ENCODE measurements around the gene TRO. TPM values are rescaled to one million over a fixed set of nuclear protein-coding genes. Genes with fewer than 3 reads are reported as not detected.

The TRO gene
- total RNA-seq, 2 experiments from 2014 or later, result 4.0 to 5.2 TPM

DNA sequence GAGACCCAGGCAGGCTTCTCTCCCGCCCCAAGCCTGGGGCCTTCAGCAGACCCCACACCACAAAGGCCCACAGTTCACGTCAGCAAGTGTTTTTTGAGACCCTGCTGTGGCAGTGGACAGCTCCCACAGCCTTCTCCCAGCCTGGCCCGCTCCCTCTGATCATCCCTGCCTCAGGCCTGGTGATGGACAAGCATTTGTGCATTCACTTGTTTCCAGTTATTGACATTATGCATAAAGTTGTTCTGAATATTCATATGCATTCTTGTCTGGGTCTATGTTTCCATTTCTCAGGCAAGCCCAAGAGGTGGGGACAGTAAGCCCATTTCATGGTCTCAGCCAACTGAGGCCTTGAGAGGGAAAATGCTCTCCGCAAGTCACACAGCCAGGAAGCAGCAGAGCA is 14.7 kb downstream of the TRO start:
- Mint-ChIP-seq H3K27ac (no peak overlapping the region), H3K4me1 (ENCODE audit: low read depth) (no peaks in the 10 kb centered on the region), H3K9me3 (no peaks in the 10 kb centered on the region), H3K27me3 (no peaks in the 10 kb centered on the region), H3K4me3 (no peak overlapping the region), H3K36me3 (ENCODE audit: low read depth) (no peaks in the 10 kb centered on the region)
- TF ChIP-seq, protein P1, sequence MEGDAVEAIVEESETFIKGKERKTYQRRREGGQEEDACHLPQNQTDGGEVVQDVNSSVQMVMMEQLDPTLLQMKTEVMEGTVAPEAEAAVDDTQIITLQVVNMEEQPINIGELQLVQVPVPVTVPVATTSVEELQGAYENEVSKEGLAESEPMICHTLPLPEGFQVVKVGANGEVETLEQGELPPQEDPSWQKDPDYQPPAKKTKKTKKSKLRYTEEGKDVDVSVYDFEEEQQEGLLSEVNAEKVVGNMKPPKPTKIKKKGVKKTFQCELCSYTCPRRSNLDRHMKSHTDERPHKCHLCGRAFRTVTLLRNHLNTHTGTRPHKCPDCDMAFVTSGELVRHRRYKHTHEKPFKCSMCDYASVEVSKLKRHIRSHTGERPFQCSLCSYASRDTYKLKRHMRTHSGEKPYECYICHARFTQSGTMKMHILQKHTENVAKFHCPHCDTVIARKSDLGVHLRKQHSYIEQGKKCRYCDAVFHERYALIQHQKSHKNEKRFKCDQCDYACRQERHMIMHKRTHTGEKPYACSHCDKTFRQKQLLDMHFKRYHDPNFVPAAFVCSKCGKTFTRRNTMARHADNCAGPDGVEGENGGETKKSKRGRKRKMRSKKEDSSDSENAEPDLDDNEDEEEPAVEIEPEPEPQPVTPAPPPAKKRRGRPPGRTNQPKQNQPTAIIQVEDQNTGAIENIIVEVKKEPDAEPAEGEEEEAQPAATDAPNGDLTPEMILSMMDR (IDR thresholded peaks at IDR 0.05), result no peak
- CTCF ChIA-PET, result interaction anchor here (1.3 kb wide), 1 partner anchor 44 kb away, joined by 3 read pairs; no protein-coding TSS in a partner anchor
- POLR2A ChIA-PET, result no interaction called here
- ATAC-seq (no peak), DNase-seq (no peak)
- intact Hi-C loops (cut with micrococcal nuclease), result no loop called here

DNA sequence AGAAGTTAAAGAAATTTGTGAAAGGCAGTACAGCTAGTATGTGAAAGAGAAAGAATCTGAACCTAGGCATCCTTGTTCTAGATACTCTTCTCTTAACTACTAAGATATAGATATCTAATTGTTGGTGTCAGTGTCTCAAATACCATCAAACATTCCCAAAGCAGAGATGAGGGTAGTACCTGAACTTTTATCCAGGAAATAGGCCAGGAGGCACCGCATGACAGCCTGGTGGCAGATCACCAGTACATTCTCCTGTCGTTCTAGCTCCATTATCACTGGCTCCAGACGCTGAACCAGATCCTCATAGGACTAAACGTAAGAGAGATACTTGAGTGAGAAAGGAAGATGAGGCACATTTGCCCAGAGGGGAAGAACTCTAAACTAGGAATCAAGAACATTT is 16.8 kb downstream of the TRO start:
- DNase-seq (no peak), ATAC-seq (no peak)
- H3K4me3 Mint-ChIP-seq, result no peak overlapping the region
- POLR2A ChIA-PET, result no interaction called here
- CTCF ChIA-PET, result no interaction called here
- no peaks in the 10 kb centered on the region for H3K4me1 Mint-ChIP-seq (ENCODE audit: low read depth)
- no peaks in the 10 kb centered on the region for H3K9me3 Mint-ChIP-seq
- H3K27me3 Mint-ChIP-seq, result no peaks in the 10 kb centered on the region
- intact Hi-C loops (cut with micrococcal nuclease), result no loop called here
- TF ChIP-seq, protein P1 (IDR thresholded peaks at IDR 0.05), result no peak
- H3K27ac Mint-ChIP-seq, result no peak overlapping the region
- no peaks in the 10 kb centered on the region for H3K36me3 Mint-ChIP-seq (ENCODE audit: low read depth)

DNA sequence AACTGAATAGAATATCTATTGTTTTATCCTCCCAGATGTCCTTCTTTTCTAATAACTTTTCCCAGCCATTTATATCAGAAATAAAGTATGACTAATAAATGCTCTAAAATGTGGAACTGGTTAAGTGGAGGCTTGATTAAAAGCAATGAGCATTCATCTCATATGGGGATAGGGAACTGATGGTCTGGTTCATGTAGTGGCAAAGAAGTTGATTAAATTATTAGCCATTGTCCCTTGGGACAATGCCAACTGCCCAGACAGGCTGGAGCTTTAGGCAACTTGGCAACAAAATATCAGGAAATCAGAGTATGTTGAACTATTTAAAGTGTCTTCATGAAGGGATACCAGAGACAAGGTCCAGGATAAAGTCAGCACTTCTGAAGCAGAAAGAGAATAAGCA is 24.2 kb downstream of the TRO start:
- H3K27me3 Mint-ChIP-seq, result no peaks in the 10 kb centered on the region
- H3K9me3 Mint-ChIP-seq, result no peaks in the 10 kb centered on the region
- no peaks in the 10 kb centered on the region for H3K4me1 Mint-ChIP-seq (ENCODE audit: low read depth)
- TF ChIP-seq, protein P1 (IDR thresholded peaks at IDR 0.05), result no peak
- H3K4me3 Mint-ChIP-seq, result no peak overlapping the region
- no peak for ATAC-seq
- DNase-seq, result no peak
- no peak overlapping the region for H3K27ac Mint-ChIP-seq
- CTCF ChIA-PET, result no interaction called here
- no peaks in the 10 kb centered on the region for H3K36me3 Mint-ChIP-seq (ENCODE audit: low read depth)
- POLR2A ChIA-PET, result no interaction called here
- intact Hi-C loops (cut with micrococcal nuclease), result no loop called here

DNA sequence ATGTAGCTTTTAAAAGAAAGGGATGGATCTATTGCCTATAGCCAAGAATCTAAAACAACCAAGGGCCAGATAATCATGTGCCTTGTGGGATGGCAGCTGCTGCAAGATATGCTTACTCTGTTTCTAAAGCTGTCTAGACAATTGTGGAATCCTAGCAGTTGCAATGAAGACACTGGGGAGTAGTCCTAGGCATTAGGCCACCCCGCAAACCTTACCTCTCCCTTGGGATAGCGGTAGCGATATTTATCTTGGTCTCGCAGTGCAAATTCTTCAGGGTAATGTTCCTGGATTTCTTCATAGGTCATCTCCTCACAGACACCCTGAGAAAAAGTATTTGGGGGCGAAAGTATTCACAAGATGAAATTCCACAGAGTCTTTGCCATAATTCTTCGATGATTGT is 24.6 kb downstream of the TRO start:
- intact Hi-C loops (cut with micrococcal nuclease), result no loop called here
- DNase-seq, result no peak
- Mint-ChIP-seq H3K4me1 (ENCODE audit: low read depth) (no peaks in the 10 kb centered on the region), H3K36me3 (ENCODE audit: low read depth) (no peaks in the 10 kb centered on the region), H3K4me3 (no peak overlapping the region), H3K9me3 (no peaks in the 10 kb centered on the region), H3K27ac (no peak overlapping the region), H3K27me3 (no peaks in the 10 kb centered on the region)
- CTCF ChIA-PET, result no interaction called here
- POLR2A ChIA-PET, result no interaction called here
- TF ChIP-seq, protein P1 (IDR thresholded peaks at IDR 0.05), result no peak
- ATAC-seq, result no peak

DNA sequence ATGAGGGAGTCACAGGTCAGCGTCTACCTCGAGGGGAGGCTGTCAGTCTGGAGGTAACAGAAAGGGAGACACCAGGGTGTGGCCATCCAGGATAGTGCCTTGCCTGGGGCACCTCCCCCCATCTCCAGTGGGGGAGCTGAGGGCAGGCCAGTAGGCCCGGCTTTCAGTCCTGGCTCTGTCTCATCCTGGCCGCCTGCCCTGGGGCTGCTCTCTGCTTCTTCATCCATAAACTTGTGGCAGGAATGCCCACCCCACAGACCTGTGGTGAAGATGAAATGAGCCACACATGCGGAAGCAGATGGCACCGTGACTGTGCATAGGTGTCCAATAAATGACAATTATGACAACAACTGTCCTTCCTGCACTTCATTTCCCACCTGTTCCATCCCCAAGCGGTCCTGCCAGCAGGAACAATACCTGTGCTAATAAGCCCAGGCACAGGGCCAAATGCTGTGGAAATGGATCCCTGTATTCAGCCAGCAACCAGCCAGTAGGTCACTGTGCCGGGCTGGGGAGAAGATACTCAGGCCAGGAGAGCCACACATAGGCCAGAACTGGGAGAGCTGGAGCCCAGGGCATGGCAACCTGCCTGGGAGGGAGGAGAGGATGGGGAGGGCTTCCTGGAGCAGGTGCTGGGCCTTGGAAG is 30.2 kb downstream of the TRO start:
- H3K27me3 Mint-ChIP-seq, result no peaks in the 10 kb centered on the region
- TF ChIP-seq, protein P1 (IDR thresholded peaks at IDR 0.05), result no peak
- H3K27ac Mint-ChIP-seq, result no peak overlapping the region
- no peak overlapping the region for H3K4me3 Mint-ChIP-seq
- H3K36me3 Mint-ChIP-seq (ENCODE audit: low read depth), result no peaks in the 10 kb centered on the region
- no peaks in the 10 kb centered on the region for H3K4me1 Mint-ChIP-seq (ENCODE audit: low read depth)
- intact Hi-C loops (cut with micrococcal nuclease), result no loop called here
- ChIA-PET CTCF (no interaction called here), POLR2A (no interaction called here)
- ATAC-seq (no peak), DNase-seq (no peak)
- no peaks in the 10 kb centered on the region for H3K9me3 Mint-ChIP-seq
